Panc1 (cell line): ENCODE data around the gene ADAM12. TPM values are rescaled to one million over a fixed set of nuclear protein-coding genes. Genes with fewer than 3 reads are reported as not detected.

Source experiments
- ATAC-seq: fragments of 200-7000 bp; cut with Tn5 transposase; 2 replicates; pipeline ENCODE4 v1.9.1; 2020; ENCODE audit warnings: mild to moderate bottlenecking, moderate library complexity
- Bru-seq: library from RNA; stranded (reverse); fragments of 400-500 nt; gene quantifications from one replicate; lab custom pipeline; 2021; lab: Mats Ljungman, UMichigan
- BruChase-seq, 2 experiments: library from RNA; stranded (reverse); fragments of 400-500 nt; gene quantifications; one replicate each; lab custom pipeline; 2021; lab: Mats Ljungman, UMichigan
- BruUV-seq: library from RNA; stranded (reverse); fragments of 400-500 nt; replicated peaks from 2 replicates; lab custom pipeline; 2021; lab: Mats Ljungman, UMichigan
- CTCF ChIA-PET: fragments of 300-600 bp; sonication (Branson Sonifier 250); formaldehyde crosslinking; loops from one replicate; lab custom pipeline; 2022; ENCODE audit warnings: antibody characterized with exemption; lab: Charles Lee
- POLR2A ChIA-PET: fragments of 300-600 bp; sonication (Branson Sonifier 250); formaldehyde crosslinking; loops from one replicate; lab custom pipeline; 2022; ENCODE audit warnings: antibody characterized with exemption; lab: Charles Lee
- DNase-seq: peaks from one replicate; pipeline ENCODE4 v3.0.0-alpha.2; 2010; ENCODE audit warnings: low read depth, low spot score
- H3K27ac ChIP-seq: 2 replicates; pipeline ENCODE4 v1.5.1; 2011; ENCODE audit warnings: mild to moderate bottlenecking, low read length, inconsistent platforms
- H3K27me3 ChIP-seq: fragments of 200-500 bp; sonication (Bioruptor generic); 2 replicates; pipeline ENCODE4 v1.6.0; 2014; ENCODE audit warnings: low read length, inconsistent platforms; ENCODE audit not compliant: control insufficient read depth, insufficient read depth
- H3K36me3 ChIP-seq: fragments of 200-500 bp; sonication (Bioruptor generic); 2 replicates; pipeline ENCODE4 v1.5.1; 2014; ENCODE audit warnings: inconsistent platforms, mild to moderate bottlenecking, low read length, moderate library complexity; ENCODE audit not compliant: control insufficient read depth, insufficient read depth
- H3K4me1 ChIP-seq: 2 replicates; pipeline ENCODE4 v1.5.1; 2011; ENCODE audit warnings: inconsistent platforms, mild to moderate bottlenecking, low read length, moderate library complexity; ENCODE audit not compliant: control insufficient read depth, insufficient read depth
- H3K4me3 ChIP-seq, 2 experiments: 2 replicates each; pipeline ENCODE4 v1.5.1; 2011 to 2012; ENCODE audit warnings: low read depth in 2 of 2, low read length in 2 of 2, mild to moderate bottlenecking in 2 of 2, inconsistent platforms in 1 of 2, moderate library complexity in 1 of 2
- H3K9me3 ChIP-seq: fragments of 200-500 bp; sonication (Bioruptor generic); 2 replicates; pipeline ENCODE4 v1.5.1; 2014; ENCODE audit warnings: low read depth, mild to moderate bottlenecking, inconsistent platforms, low read length, moderate library complexity; ENCODE audit not compliant: control insufficient read depth, insufficient read depth
- CTCF ChIP-seq: fragments of 450-650 bp; IDR thresholded peaks from 2 replicates; pipeline ENCODE4 v1.5.1; 2017; ENCODE audit warnings: mild to moderate bottlenecking
- POLR2AphosphoS5 ChIP-seq: IDR thresholded peaks from 2 replicates; pipeline ENCODE4 v1.6.1; 2012; ENCODE audit warnings: mild to moderate bottlenecking, low read depth, low read length, moderate library complexity
- REST ChIP-seq, 2 experiments: IDR thresholded peaks; 2 replicates each; pipeline ENCODE4 v1.6.1; 2011 to 2012; ENCODE audit warnings: low read depth in 2 of 2, control low read depth in 1 of 2, low read length in 1 of 2, mild to moderate bottlenecking in 1 of 2, moderate library complexity in 1 of 2; ENCODE audit not compliant: insufficient read depth in 1 of 2
- SIN3A ChIP-seq: IDR thresholded peaks from 2 replicates; pipeline ENCODE4 v1.6.1; 2012; ENCODE audit warnings: low read depth, mild to moderate bottlenecking, low read length, moderate library complexity, borderline replicate concordance; ENCODE audit not compliant: insufficient read depth
- TCF7L2 ChIP-seq: IDR thresholded peaks from 2 replicates; pipeline ENCODE4 v1.6.1; 2011; ENCODE audit warnings: mild to moderate bottlenecking, low read depth, low read length, inconsistent platforms
- in situ Hi-C: cut with HindIII; loops from 2 replicates; pipeline ENCODE4 v1.10.0; 2016; ENCODE audit warnings: low sequenced_read_pairs, low pct_unique_long_range_greater_than_20kb
- intact Hi-C: fragments of 100-400 bp; cut with micrococcal nuclease; formaldehyde crosslinking; loops from one replicate; pipeline ENCODE4 v1.10.0; 2022; ENCODE audit not compliant: unreplicated experiment
- long read RNA-seq: library from polyadenylated mRNA; unstranded; transcript quantifications from one replicate; pipeline ENCODE4 v2.0.0, GENCODE V29; 2021; ENCODE audit not compliant: unreplicated experiment
- polyA plus RNA-seq: library from polyadenylated mRNA; unstranded; fragments of >200 nt; gene quantifications from one replicate; pipeline ENCODE4 v1.2.1, GENCODE V29; 2012; ENCODE audit warnings: missing spikeins; ENCODE audit not compliant: insufficient read length
- total RNA-seq: library from RNA; stranded (reverse); gene quantifications from one replicate; pipeline ENCODE4 v1.2.1, GENCODE V29; 2021; ENCODE audit not compliant: unreplicated experiment

ADAM12 gene
- total RNA-seq (0.10 TPM), Bru-seq, nascent RNA (percentile 8 among the genes with signal in this experiment), BruChase-seq, experiment 1, labeled RNA remaining after a 2-hour chase (percentile 6 among the genes with signal in this experiment), BruChase-seq, experiment 2, labeled RNA remaining after a 6-hour chase (percentile 7 among the genes with signal in this experiment)
- polyA plus RNA-seq: 0.04 TPM
- long read RNA-seq, partial matches to known transcripts: 0 of 1 reads
- long read RNA-seq, other reads (novel, unspliced or antisense): 1 of 1 reads

GRCh38 chr10:126387931-126388911 lies at the start of gene ADAM12:
ADAM12 (minus strand) TSS chr10:126388477; CDS start chr10:126388145, 332 bp downstream.
- H3K9me3 ChIP-seq: peaks cover 11% of the 10 kb centered on the region; the same call in 1 of the 2 replicates
- DNase-seq (no peak), ATAC-seq (no peak)
- in situ Hi-C loops: no loop called here
- no peaks in the 10 kb centered on the region for H3K27me3 ChIP-seq
- no peak for TF ChIP-seq TCF7L2
- TF ChIP-seq CTCF: no peak
- no peak for TF ChIP-seq SIN3A
- no peak for TF ChIP-seq POLR2AphosphoS5
- no peak for TF ChIP-seq REST (IDR thresholded peaks at IDR 0.05; ENCODE audit: insufficient read depth in 1 of 2, low read depth in 2 of 2, low read length in 1 of 2)
- peak within 1 kb of the TSS in 1 of 2 experiments; percentile 33; a peak in 1 of 4 replicates for H3K4me3 ChIP-seq
- ChIA-PET POLR2A (no interaction called here), CTCF (no interaction called here)
- BruUV-seq: no TSS peak
- intact Hi-C loops: loop anchor here (10.0 kb wide), 1 partner anchor 403 kb away; no protein-coding TSS in a partner anchor
- H3K27ac ChIP-seq: no peak within 1 kb of the TSS
- no peaks in the 10 kb centered on the region for H3K36me3 ChIP-seq
- peaks cover 9% of the 10 kb centered on the region; the same call in 1 of the 2 replicates for H3K4me1 ChIP-seq

- no peak overlapping the region for H3K4me3 ChIP-seq
- no peak for TF ChIP-seq TCF7L2
- TF ChIP-seq CTCF: no peak
- no peak for TF ChIP-seq POLR2AphosphoS5
- TF ChIP-seq SIN3A: no peak
- no peak for TF ChIP-seq REST (IDR thresholded peaks at IDR 0.05; ENCODE audit: insufficient read depth in 1 of 2, low read depth in 2 of 2, low read length in 1 of 2)
- ChIA-PET CTCF (no interaction called here), POLR2A (no interaction called here)
- H3K4me1 ChIP-seq: no peaks in the 10 kb centered on the region
- H3K36me3 ChIP-seq: no peaks in the 10 kb centered on the region
- DNase-seq: no peak
- no TSS peak for BruUV-seq
- in situ Hi-C loops: no loop called here
- H3K9me3 ChIP-seq: no peaks in the 10 kb centered on the region
- intact Hi-C loops: no loop called here
- H3K27me3 ChIP-seq: no peaks in the 10 kb centered on the region
- ATAC-seq: no peak
- peak overlapping the region; percentile 35; the same call in 1 of the 2 replicates for H3K27ac ChIP-seq
Observed at GRCh38 chr10:126437635-126438406, 49.5 kb upstream of the ADAM12 start.
